K562 (cell line): ENCODE measurements around the gene IRF2. TPM values are rescaled to one million over a fixed set of nuclear protein-coding genes. Genes with fewer than 3 reads are reported as not detected.

Experiments
- AFF4 ChIP-seq: sonication (generic); formaldehyde crosslinking; IDR thresholded peaks from 2 replicates; pipeline ENCODE4 v1.8.0; 2023; ENCODE audit warnings: mild to moderate bottlenecking, missing genetic modification reagents
- CCAR2 ChIP-seq: fragments of 200-400 bp; formaldehyde crosslinking; IDR thresholded peaks from 2 replicates; pipeline ENCODE4 v1.6.1; 2017; ENCODE audit warnings: mild to moderate bottlenecking, low read depth, low read length
- E2F1 ChIP-seq: sonication (generic); formaldehyde crosslinking; IDR thresholded peaks from 2 replicates; pipeline ENCODE4 v1.8.1; 2023; ENCODE audit warnings: mild to moderate bottlenecking, missing genetic modification reagents, moderate library complexity
- EP300 ChIP-seq: IDR thresholded peaks from 2 replicates; pipeline ENCODE4 v1.6.1; 2012; ENCODE audit warnings: low read length, improper control_type of control experiment
- ETV1 ChIP-seq: fragments of 450-650 bp; conservative IDR thresholded peaks from 2 replicates; pipeline ENCODE4 v1.6.1; 2016; ENCODE audit warnings: missing genetic modification characterization, control low read depth, low read depth, missing compliant biosample characterization
- FOXA1 ChIP-seq: fragments of 450-650 bp; IDR thresholded peaks from 2 replicates; pipeline ENCODE4 v1.6.1; 2016; ENCODE audit warnings: mild to moderate bottlenecking, borderline replicate concordance
- KLF6 ChIP-seq: fragments of 250-450 bp; sonication (Bioruptor Pico); IDR thresholded peaks from 2 replicates; pipeline ENCODE4 v1.4.0; 2020; ENCODE audit warnings: mild to moderate bottlenecking, moderate library complexity, borderline replicate concordance
- L3MBTL2 ChIP-seq: fragments of 450-650 bp; IDR thresholded peaks from 2 replicates; pipeline ENCODE4 v1.6.1; 2016; ENCODE audit warnings: mild to moderate bottlenecking, moderate library complexity
- NCOA2 ChIP-seq, 2 experiments: fragments of 450-650 bp; IDR thresholded peaks; 2 replicates each; pipeline ENCODE4 v1.6.1; 2018; ENCODE audit warnings: mild to moderate bottlenecking in 2 of 2, moderate library complexity in 1 of 2; ENCODE audit not compliant: partially characterized antibody in 2 of 2
- NR1H2 ChIP-seq: sonication (generic); formaldehyde crosslinking; IDR thresholded peaks from 2 replicates; pipeline ENCODE4 v1.4.0; 2020; ENCODE audit warnings: mild to moderate bottlenecking, missing genetic modification reagents
- PCBP2 ChIP-seq: fragments of 200-400 bp; formaldehyde crosslinking; IDR thresholded peaks from 2 replicates; pipeline ENCODE4 v1.6.1; 2018; ENCODE audit warnings: low read length, low read depth, mild to moderate bottlenecking, moderate library complexity; ENCODE audit not compliant: poor library complexity, severe bottlenecking
- PHF20 ChIP-seq: fragments of 450-650 bp; IDR thresholded peaks from 2 replicates; pipeline ENCODE4 v1.6.1; 2018; ENCODE audit not compliant: partially characterized antibody
- POLR2B ChIP-seq: fragments of 450-650 bp; IDR thresholded peaks from 2 replicates; pipeline ENCODE4 v1.6.1; 2018; ENCODE audit warnings: low read depth; ENCODE audit not compliant: partially characterized antibody
- POLR2G ChIP-seq: fragments of 200-400 bp; formaldehyde crosslinking; IDR thresholded peaks from 2 replicates; pipeline ENCODE4 v1.6.1; 2017; ENCODE audit warnings: low read depth, mild to moderate bottlenecking, antibody characterized with exemption, low read length, moderate library complexity
- RBM14 ChIP-seq: fragments of 200-400 bp; formaldehyde crosslinking; IDR thresholded peaks from 2 replicates; pipeline ENCODE4 v1.6.1; 2018; ENCODE audit warnings: low read depth, mild to moderate bottlenecking, low read length, moderate library complexity, borderline replicate concordance; ENCODE audit not compliant: insufficient read depth
- SIN3A ChIP-seq, 2 experiments: fragments of 150-350 bp in 1 of 2; IDR thresholded peaks; 2 replicates each; pipeline ENCODE4 v1.6.1; 2011 to 2016; ENCODE audit warnings: borderline replicate concordance in 2 of 2, low read depth in 2 of 2, low read length in 2 of 2, mild to moderate bottlenecking in 2 of 2, moderate library complexity in 2 of 2; ENCODE audit not compliant: control insufficient read depth in 1 of 2
- ZNF583 ChIP-seq: fragments of 250-450 bp; sonication (Bioruptor Pico); IDR thresholded peaks from 2 replicates; pipeline ENCODE4 v1.4.0; 2020
- polyA plus RNA-seq, 8 experiments: library from polyadenylated mRNA; depleted of rRNA in 4 of 8; stranded (reverse) in 5 of 8; unstranded in 3 of 8; fragments of >200 nt; fragmentation: Nextera tagmentation in 2 of 8; fragmentation: Illumina TruSeq in 1 of 8; extraction: Ambion mirVana in 2 of 8; extraction: Trizol in 1 of 8; gene quantifications; 2 replicates each; pipeline versions ENCODE4 v1.2.1 to v1.2.3, GENCODE V29; 2011 to 2014; ENCODE audit warnings: inconsistent platforms in 1 of 8, missing spikeins in 1 of 8
- total RNA-seq, 7 experiments: library from RNA; depleted of rRNA in 6 of 7; stranded (reverse); fragments of >200 nt in 6 of 7; fragmentation: Illumina TruSeq in 2 of 7; extraction: Trizol in 2 of 7; gene quantifications; 2 replicates each; pipeline versions ENCODE4 v1.2.1 to v1.2.3, GENCODE V29; 2011 to 2021; ENCODE audit warnings: low replicate concordance in 1 of 7
- TF ChIP-seq, protein P1 (sequence below): IDR thresholded peaks from 3 replicates; pipeline ENCODE4 v1.6.1; 2011; ENCODE audit warnings: borderline replicate concordance, mild to moderate bottlenecking; ENCODE audit not compliant: insufficient read length, insufficient read depth
- TF ChIP-seq, protein P2 (sequence below): fragments of 450-650 bp; IDR thresholded peaks from 2 replicates; pipeline ENCODE4 v1.6.1; 2016; ENCODE audit warnings: mild to moderate bottlenecking

The IRF2 gene
- total and polyA plus RNA-seq, 9 of the 15 experiments (the other 6 are each of a cell fraction or from before 2014, with no cell fraction given): 7.1 to 17.1 (median 11.3) TPM

DNA sequence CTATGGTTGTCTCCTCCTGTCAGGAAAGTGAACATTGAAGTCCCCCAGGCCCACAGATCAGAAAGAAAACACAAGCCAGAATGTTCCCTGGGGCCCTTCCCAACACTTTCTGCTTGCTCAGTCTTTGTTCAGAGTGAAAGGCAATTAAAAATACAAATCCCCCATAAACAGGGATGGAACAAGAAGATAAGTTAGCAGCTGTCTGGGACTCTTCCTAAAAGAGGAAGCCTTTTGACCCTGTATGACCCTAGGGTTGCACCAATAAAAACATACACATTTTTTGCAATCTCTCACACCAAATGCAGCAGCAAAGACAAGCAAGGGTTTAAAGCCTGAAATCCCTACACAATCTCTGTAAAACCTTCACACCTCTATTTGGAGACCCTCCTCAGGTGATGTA, 22.6 kb downstream of the IRF2 start (continued):
- TF ChIP-seq SIN3A (IDR thresholded peaks at IDR 0.05; ENCODE audit: borderline replicate concordance in 2 of 2, control insufficient read depth in 1 of 2, low read depth in 2 of 2, low read length in 2 of 2): no peak
- no peak for TF ChIP-seq NCOA2 (IDR thresholded peaks at IDR 0.05; ENCODE audit: partially characterized antibody in 2 of 2)
- no peak for TF ChIP-seq PHF20
- TF ChIP-seq E2F1 (CRISPR knock-in tag): no peak
- no peak for TF ChIP-seq FOXA1
- no peak for TF ChIP-seq POLR2B
- TF ChIP-seq NR1H2: no peak
- peak; percentile 85 for TF ChIP-seq ETV1 (tag)
- no peak for TF ChIP-seq AFF4 (CRISPR knock-in tag)
- no peak for TF ChIP-seq ZNF583 (CRISPR knock-in tag)
- TF ChIP-seq L3MBTL2: no peak
- TF ChIP-seq CCAR2: no peak
- no peak for TF ChIP-seq KLF6
- TF ChIP-seq, protein P1, sequence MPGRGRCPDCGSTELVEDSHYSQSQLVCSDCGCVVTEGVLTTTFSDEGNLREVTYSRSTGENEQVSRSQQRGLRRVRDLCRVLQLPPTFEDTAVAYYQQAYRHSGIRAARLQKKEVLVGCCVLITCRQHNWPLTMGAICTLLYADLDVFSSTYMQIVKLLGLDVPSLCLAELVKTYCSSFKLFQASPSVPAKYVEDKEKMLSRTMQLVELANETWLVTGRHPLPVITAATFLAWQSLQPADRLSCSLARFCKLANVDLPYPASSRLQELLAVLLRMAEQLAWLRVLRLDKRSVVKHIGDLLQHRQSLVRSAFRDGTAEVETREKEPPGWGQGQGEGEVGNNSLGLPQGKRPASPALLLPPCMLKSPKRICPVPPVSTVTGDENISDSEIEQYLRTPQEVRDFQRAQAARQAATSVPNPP: no peak
- TF ChIP-seq, protein P2, sequence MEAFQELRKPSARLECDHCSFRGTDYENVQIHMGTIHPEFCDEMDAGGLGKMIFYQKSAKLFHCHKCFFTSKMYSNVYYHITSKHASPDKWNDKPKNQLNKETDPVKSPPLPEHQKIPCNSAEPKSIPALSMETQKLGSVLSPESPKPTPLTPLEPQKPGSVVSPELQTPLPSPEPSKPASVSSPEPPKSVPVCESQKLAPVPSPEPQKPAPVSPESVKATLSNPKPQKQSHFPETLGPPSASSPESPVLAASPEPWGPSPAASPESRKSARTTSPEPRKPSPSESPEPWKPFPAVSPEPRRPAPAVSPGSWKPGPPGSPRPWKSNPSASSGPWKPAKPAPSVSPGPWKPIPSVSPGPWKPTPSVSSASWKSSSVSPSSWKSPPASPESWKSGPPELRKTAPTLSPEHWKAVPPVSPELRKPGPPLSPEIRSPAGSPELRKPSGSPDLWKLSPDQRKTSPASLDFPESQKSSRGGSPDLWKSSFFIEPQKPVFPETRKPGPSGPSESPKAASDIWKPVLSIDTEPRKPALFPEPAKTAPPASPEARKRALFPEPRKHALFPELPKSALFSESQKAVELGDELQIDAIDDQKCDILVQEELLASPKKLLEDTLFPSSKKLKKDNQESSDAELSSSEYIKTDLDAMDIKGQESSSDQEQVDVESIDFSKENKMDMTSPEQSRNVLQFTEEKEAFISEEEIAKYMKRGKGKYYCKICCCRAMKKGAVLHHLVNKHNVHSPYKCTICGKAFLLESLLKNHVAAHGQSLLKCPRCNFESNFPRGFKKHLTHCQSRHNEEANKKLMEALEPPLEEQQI: no peak
- no peak for TF ChIP-seq RBM14
- no peak for TF ChIP-seq POLR2G
- peak; percentile 90 for TF ChIP-seq EP300
- TF ChIP-seq PCBP2: no peak
